Suppressor macrophage (primary cell): Measurements from ENCODE around the gene COLQ.
"Not testable (repeated sequence)": the region's sequence is repeated elsewhere in the genome, so short reads cannot be mapped to it uniquely, and the experiment has no call there.

ENCODE experiments used
- DNase-seq, 4 experiments: peaks; one replicate each; pipeline ENCODE4 v3.0.0-alpha.2; 2020 to 2022

Gene COLQ

GRCh38 chr3:15490158-15490557 lies 31.3 kb downstream of the COLQ start:
- no peak for DNase-seq

GRCh38 chr3:15488002-15488401 lies 33.5 kb downstream of the COLQ start:
- no peak for DNase-seq

GRCh38 chr3:15486979-15487378 lies 34.5 kb downstream of the COLQ start:
- peak in 1 of 4 experiments; percentile 15 for DNase-seq

GRCh38 chr3:15486020-15486419 lies 35.5 kb downstream of the COLQ start:
- no peak for DNase-seq

GRCh38 chr3:15484551-15484950 lies 37.0 kb downstream of the COLQ start:
- not testable (repeated sequence) for DNase-seq

GRCh38 chr3:15479400-15480224 lies 41.9 kb downstream of the COLQ start:
- no peak for DNase-seq

- DNase-seq = no peak
Observed at GRCh38 chr3:15478640-15478979, 42.9 kb downstream of the COLQ start.

GRCh38 chr3:15477951-15478639 lies 43.4 kb downstream of the COLQ start:
- DNase-seq = no peak

GRCh38 chr3:15476378-15476777 lies 45.1 kb downstream of the COLQ start:
- no peak for DNase-seq

- no peak for DNase-seq
Observed at GRCh38 chr3:15475161-15475560, 46.3 kb downstream of the COLQ start.

GRCh38 chr3:15471861-15472260 lies 49.6 kb downstream of the COLQ start:
- no peak for DNase-seq

- DNase-seq = no peak
Observed at GRCh38 chr3:15470849-15471248, 50.7 kb downstream of the COLQ start.

- DNase-seq = no peak
Observed at GRCh38 chr3:15470261-15470660, 51.2 kb downstream of the COLQ start.

GRCh38 chr3:15467227-15468181 lies 54.0 kb downstream of the COLQ start:
- no peak for DNase-seq

- no peak for DNase-seq
Observed at GRCh38 chr3:15465876-15466585, 55.5 kb downstream of the COLQ start.

GRCh38 chr3:15462451-15462850 lies 59.1 kb downstream of the COLQ start:
- DNase-seq = no peak

- peak; percentile 35 to 43 (median 40) for DNase-seq
Observed at GRCh38 chr3:15460891-15461531, 60.5 kb downstream of the COLQ start.

- peak; percentile 54 to 73 (median 68) for DNase-seq
Observed at GRCh38 chr3:15458212-15458780, 63.2 kb downstream of the COLQ start.

GRCh38 chr3:15456915-15457314 lies 64.6 kb downstream of the COLQ start:
- not testable (repeated sequence) for DNase-seq

- no peak for DNase-seq
Observed at GRCh38 chr3:15456321-15456720, 65.2 kb downstream of the COLQ start.

GRCh38 chr3:15455756-15456155 lies 65.8 kb downstream of the COLQ start:
- no peak for DNase-seq
